Measurements from ENCODE around the gene NUP214.

GRCh38 chr9:131282175-131282574, 156.8 kb downstream of the NUP214 start:
- TF ChIP-seq POLR2A (IDR thresholded peaks at IDR 0.05) (no peak), CTCF (IDR thresholded peaks at IDR 0.05) (no peak)
